CD14-positive monocyte (primary cell): ENCODE results near the gene MASP1. TPM values are rescaled to one million over a fixed set of nuclear protein-coding genes. Genes with fewer than 3 reads are reported as not detected.

Experiments
- DNase-seq, 3 donors: peaks; one replicate each; pipeline ENCODE4 v3.0.0-alpha.2; 2011 to 2022
- H2AFZ ChIP-seq: 2 replicates; pipeline ENCODE4 v1.6.0; 2012; ENCODE audit warnings: mild to moderate bottlenecking, low read depth, low read length, inconsistent platforms; ENCODE audit not compliant: insufficient read depth, poor library complexity, severe bottlenecking
- H3K27ac ChIP-seq, 2 donors: 1 replicate in 1 of 2; 2 replicates in 1 of 2; pipeline ENCODE4 v1.5.1; 2012 to 2013; ENCODE audit warnings: low read length in 2 of 2, control low read depth in 1 of 2, inconsistent platforms in 1 of 2, low read depth in 1 of 2, mild to moderate bottlenecking in 1 of 2
- H3K27me3 ChIP-seq, 2 donors: one replicate each; pipeline versions ENCODE4 v1.6.0 to v1.6.1; 2011 to 2013; ENCODE audit warnings: low read length in 2 of 2; ENCODE audit not compliant: control insufficient read depth in 2 of 2, insufficient read depth in 2 of 2
- H3K36me3 ChIP-seq, 2 donors: replicated peaks in 1 of 2; 1 replicate in 1 of 2; 2 replicates in 1 of 2; pipeline versions ENCODE4 v1.5.1 to v1.6.1; 2012 to 2013; ENCODE audit warnings: low read length in 2 of 2, control low read depth in 1 of 2, inconsistent platforms in 1 of 2, mild to moderate bottlenecking in 1 of 2; ENCODE audit not compliant: insufficient read depth in 2 of 2, control insufficient read depth in 1 of 2
- H3K4me1 ChIP-seq, 2 donors: 1 replicate in 1 of 2; 2 replicates in 1 of 2; pipeline versions ENCODE4 v1.5.1 to v1.6.1; 2012 to 2013; ENCODE audit warnings: low read length in 2 of 2, control low read depth in 1 of 2, inconsistent platforms in 1 of 2, mild to moderate bottlenecking in 1 of 2, moderate library complexity in 1 of 2; ENCODE audit not compliant: insufficient read depth in 2 of 2, control insufficient read depth in 1 of 2
- H3K4me2 ChIP-seq: replicated peaks from 2 replicates; pipeline ENCODE3; 2012; ENCODE audit warnings: low read length, moderate library complexity, mild to moderate bottlenecking; ENCODE audit not compliant: poor library complexity, severe bottlenecking; ENCODE audit errors: extremely low read depth
- H3K4me3 ChIP-seq, 3 experiments: fragments of 200-600 bp in 1 of 3; sonication (generic) in 1 of 3; replicated peaks in 1 of 3; 1 replicate in 2 of 3; 2 replicates in 1 of 3; pipeline ENCODE4 v1.5.1; 2011 to 2013; ENCODE audit warnings: low read length in 3 of 3, mild to moderate bottlenecking in 3 of 3, control low read depth in 2 of 3, low read depth in 2 of 3, inconsistent platforms in 1 of 3, moderate library complexity in 1 of 3
- H3K79me2 ChIP-seq: 2 replicates; pipeline ENCODE4 v1.6.0; 2012; ENCODE audit warnings: mild to moderate bottlenecking, control low read depth, inconsistent platforms, low read length, moderate library complexity; ENCODE audit not compliant: insufficient read depth
- H3K9ac ChIP-seq: 2 replicates; pipeline ENCODE4 v1.6.0; 2017; ENCODE audit warnings: low read length, mild to moderate bottlenecking; ENCODE audit not compliant: insufficient read depth, poor library complexity, severe bottlenecking
- H3K9me3 ChIP-seq, 2 donors: replicated peaks in 1 of 2; 1 replicate in 1 of 2; 2 replicates in 1 of 2; pipeline versions ENCODE4 v1.5.1 to v1.6.1; 2012 to 2013; ENCODE audit warnings: low read length in 2 of 2, control low read depth in 1 of 2; ENCODE audit not compliant: control insufficient read depth in 1 of 2, insufficient read depth in 1 of 2
- H4K20me1 ChIP-seq: 2 replicates; pipeline ENCODE4 v1.6.0; 2012; ENCODE audit warnings: mild to moderate bottlenecking, low read length, control low read depth, moderate library complexity; ENCODE audit not compliant: insufficient read depth
- H3K27ac Mint-ChIP-seq, 7 donors: one replicate each; pipeline ENCODE4 v1.8.0; 2020; ENCODE audit warnings: mild to moderate bottlenecking in 7 of 7, mixed read lengths in 7 of 7, moderate library complexity in 6 of 7, inconsistent platforms in 2 of 7
- H3K27me3 Mint-ChIP-seq, 3 donors: one replicate each; pipeline ENCODE4 v1.8.0; 2021 to 2022; ENCODE audit warnings: low read depth in 3 of 3, mild to moderate bottlenecking in 3 of 3, mixed read lengths in 3 of 3, moderate library complexity in 3 of 3, inconsistent platforms in 1 of 3
- H3K36me3 Mint-ChIP-seq, 2 donors: one replicate each; pipeline ENCODE4 v1.8.0; 2020; ENCODE audit warnings: mixed read lengths in 2 of 2, inconsistent platforms in 1 of 2, mild to moderate bottlenecking in 1 of 2
- H3K4me1 Mint-ChIP-seq: one replicate; pipeline ENCODE4 v1.8.0; 2020; ENCODE audit warnings: mild to moderate bottlenecking, mixed read lengths
- H3K4me3 Mint-ChIP-seq, 2 donors: one replicate each; pipeline ENCODE4 v1.8.0; 2020; ENCODE audit warnings: mild to moderate bottlenecking in 2 of 2, mixed read lengths in 2 of 2, moderate library complexity in 1 of 2
- H3K9me3 Mint-ChIP-seq, 7 donors: one replicate each; pipeline ENCODE4 v1.8.0; 2020 to 2022; ENCODE audit warnings: mixed read lengths in 7 of 7, mild to moderate bottlenecking in 6 of 7, moderate library complexity in 6 of 7, inconsistent platforms in 2 of 7
- WGBS: methylation state at CpG from one replicate; pipeline ENCODE4 v1.1.5; 2013; ENCODE audit warnings: missing lambda C conversion rate; ENCODE audit not compliant: insufficient coverage; 5-methylcytosine and 5-hydroxymethylcytosine counted together
- intact Hi-C, 2 donors: fragments of 100-400 bp; cut with micrococcal nuclease; formaldehyde crosslinking; loops; one replicate each; pipeline versions ENCODE4 v1.15.0 to v1.15.1; 2023
- polyA plus RNA-seq, 3 donors: library from polyadenylated mRNA; depleted of rRNA in 1 of 3; unstranded in 2 of 3; stranded (reverse) in 1 of 3; fragments of 300-500 nt in 2 of 3; fragments of >200 nt in 1 of 3; fragmentation: Illumina TruSeq in 2 of 3; gene quantifications; 1 replicate in 2 of 3; 2 replicates in 1 of 3; pipeline ENCODE4 v1.2.3, GENCODE V29; 2012 to 2021
- TF ChIP-seq, protein P1 (sequence below): fragments of 200-600 bp; IDR thresholded peaks from one replicate; pipeline ENCODE4 v1.8.0; 2022; ENCODE audit warnings: antibody characterized with exemption, mild to moderate bottlenecking

The MASP1 gene
- polyA plus RNA-seq, 3 donors, result not detected

DNA sequence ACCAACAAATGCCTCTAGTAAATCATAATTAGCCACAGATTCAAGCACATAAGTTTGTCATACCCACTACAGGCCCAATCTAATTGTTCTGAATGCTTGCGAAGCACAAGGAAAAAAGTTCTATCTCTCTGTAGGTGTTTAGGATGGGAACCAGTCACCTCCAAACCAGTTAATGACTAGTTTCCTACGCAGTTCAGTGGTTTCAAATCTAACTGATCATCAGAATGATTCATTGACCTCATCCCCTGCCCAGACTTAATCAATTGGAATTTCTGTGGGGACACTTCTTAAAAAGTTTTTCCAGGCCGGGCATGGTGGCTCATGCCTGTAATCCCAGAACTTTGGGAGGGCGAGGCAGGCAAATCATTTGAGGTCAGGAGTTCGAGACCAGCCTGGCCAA lies 24.3 kb upstream of the MASP1 start:
- Histone ChIP-seq H2AFZ (no peak overlapping the region), H3K9me3 (no peaks in the 10 kb centered on the region), H3K36me3 (no peaks in the 10 kb centered on the region), H3K4me3 (no peak overlapping the region), H3K4me1 (peaks cover 0 to 5% of the 10 kb centered on the region in 2 donors), H3K4me2 (no peak overlapping the region), H3K79me2 (no peaks in the 10 kb centered on the region), H3K27ac (no peak overlapping the region), H3K9ac (no peak overlapping the region), H4K20me1 (no peaks in the 10 kb centered on the region), H3K27me3 (peaks cover 0 to 2% of the 10 kb centered on the region in 2 donors)
- no peaks in the 10 kb centered on the region for H3K36me3 Mint-ChIP-seq
- no peaks in the 10 kb centered on the region for H3K9me3 Mint-ChIP-seq
- no peak for DNase-seq
- H3K27ac Mint-ChIP-seq, result no peak overlapping the region
- TF ChIP-seq, protein P1, sequence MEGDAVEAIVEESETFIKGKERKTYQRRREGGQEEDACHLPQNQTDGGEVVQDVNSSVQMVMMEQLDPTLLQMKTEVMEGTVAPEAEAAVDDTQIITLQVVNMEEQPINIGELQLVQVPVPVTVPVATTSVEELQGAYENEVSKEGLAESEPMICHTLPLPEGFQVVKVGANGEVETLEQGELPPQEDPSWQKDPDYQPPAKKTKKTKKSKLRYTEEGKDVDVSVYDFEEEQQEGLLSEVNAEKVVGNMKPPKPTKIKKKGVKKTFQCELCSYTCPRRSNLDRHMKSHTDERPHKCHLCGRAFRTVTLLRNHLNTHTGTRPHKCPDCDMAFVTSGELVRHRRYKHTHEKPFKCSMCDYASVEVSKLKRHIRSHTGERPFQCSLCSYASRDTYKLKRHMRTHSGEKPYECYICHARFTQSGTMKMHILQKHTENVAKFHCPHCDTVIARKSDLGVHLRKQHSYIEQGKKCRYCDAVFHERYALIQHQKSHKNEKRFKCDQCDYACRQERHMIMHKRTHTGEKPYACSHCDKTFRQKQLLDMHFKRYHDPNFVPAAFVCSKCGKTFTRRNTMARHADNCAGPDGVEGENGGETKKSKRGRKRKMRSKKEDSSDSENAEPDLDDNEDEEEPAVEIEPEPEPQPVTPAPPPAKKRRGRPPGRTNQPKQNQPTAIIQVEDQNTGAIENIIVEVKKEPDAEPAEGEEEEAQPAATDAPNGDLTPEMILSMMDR, result no peak
- H3K27me3 Mint-ChIP-seq, result peaks cover 9 to 22% (median 9%) of the 10 kb centered on the region in 3 donors
- 80% methylated on average over 4 of the region's 5 CpGs for WGBS
- intact Hi-C loops, result loop anchor here (5.0 to 10.0 kb wide), 2 partner anchors 399 to 401 kb away; no protein-coding TSS in a partner anchor
- H3K4me1 Mint-ChIP-seq, result peaks cover 6% of the 10 kb centered on the region
- H3K4me3 Mint-ChIP-seq, result no peak overlapping the region

DNA sequence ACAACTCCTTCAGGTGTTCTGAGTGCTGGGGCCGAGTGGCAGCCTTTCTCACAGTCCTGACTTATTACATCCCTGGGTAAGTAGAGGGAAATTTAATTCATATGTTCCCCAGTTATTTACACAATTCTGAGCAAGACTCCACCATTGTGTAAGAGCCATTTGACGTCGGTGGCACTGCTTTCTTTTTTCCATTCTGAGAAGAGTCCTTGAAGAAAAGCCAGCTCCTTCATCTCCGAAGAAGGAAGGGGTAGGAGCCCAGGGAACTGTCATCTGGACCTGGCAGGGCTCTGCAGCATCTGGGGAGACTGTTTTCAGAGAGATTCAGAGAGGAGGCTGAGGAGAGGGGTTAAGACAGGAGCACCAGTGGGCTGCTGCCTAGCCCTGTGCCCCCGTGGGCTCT lies 22.6 kb upstream of the MASP1 start:
- WGBS, result 80% methylated on average over 4 of the region's 5 CpGs
- Histone ChIP-seq H2AFZ (no peak overlapping the region), H3K9ac (no peak overlapping the region), H3K4me2 (no peak overlapping the region), H4K20me1 (no peaks in the 10 kb centered on the region), H3K4me1 (peaks cover 0 to 3% of the 10 kb centered on the region in 2 donors), H3K36me3 (no peaks in the 10 kb centered on the region), H3K9me3 (no peaks in the 10 kb centered on the region), H3K79me2 (no peaks in the 10 kb centered on the region), H3K27me3 (peaks cover 0 to 2% of the 10 kb centered on the region in 2 donors), H3K4me3 (no peak overlapping the region), H3K27ac (no peak overlapping the region)
- no peaks in the 10 kb centered on the region for H3K36me3 Mint-ChIP-seq
- TF ChIP-seq, protein P1, result no peak
- intact Hi-C loops, result loop anchor here in 1 of 2 donors (10.0 kb wide), 1 partner anchor 401 kb away; no protein-coding TSS in a partner anchor
- peaks cover 0 to 3% (median 0%) of the 10 kb centered on the region in 7 donors for H3K9me3 Mint-ChIP-seq
- no peak for DNase-seq
- H3K27me3 Mint-ChIP-seq, result peaks cover 7 to 24% (median 9%) of the 10 kb centered on the region in 3 donors
- peaks cover 4% of the 10 kb centered on the region for H3K4me1 Mint-ChIP-seq
- no peak overlapping the region for H3K4me3 Mint-ChIP-seq
- H3K27ac Mint-ChIP-seq, result no peak overlapping the region
